Neural crest cell (in vitro differentiated cells): ENCODE results near the gene ERCC6L2. TPM values are rescaled to one million over a fixed set of nuclear protein-coding genes. Genes with fewer than 3 reads are reported as not detected.

ENCODE experiments used
- DNase-seq: peaks from one replicate; pipeline ENCODE4 v3.0.0; 2021; ENCODE audit warnings: low read depth, mixed read lengths, low spot score
- H3K27ac Mint-ChIP-seq: one replicate; pipeline ENCODE4 v1.8.0; 2021; ENCODE audit warnings: mild to moderate bottlenecking, mixed read lengths; ENCODE audit not compliant: unreplicated experiment
- H3K27me3 Mint-ChIP-seq: 2 replicates; pipeline ENCODE4 v1.8.0; 2021; ENCODE audit warnings: low read depth, mild to moderate bottlenecking, mixed read lengths
- H3K36me3 Mint-ChIP-seq: 2 replicates; pipeline ENCODE4 v1.8.0; 2021; ENCODE audit warnings: low read depth, mild to moderate bottlenecking, mixed read lengths
- H3K4me1 Mint-ChIP-seq: 2 replicates; pipeline ENCODE4 v1.8.0; 2021; ENCODE audit warnings: mixed read lengths
- H3K4me3 Mint-ChIP-seq: one replicate; pipeline ENCODE4 v1.8.0; 2021; ENCODE audit warnings: mild to moderate bottlenecking, mixed read lengths
- H3K9me3 Mint-ChIP-seq: 2 replicates; pipeline ENCODE4 v1.8.0; 2021; ENCODE audit warnings: mixed read lengths
- total RNA-seq: library from RNA; stranded (reverse); gene quantifications from 2 replicates; pipeline ENCODE4 v1.2.1, GENCODE V29; 2021
- TF ChIP-seq, protein P1 (sequence below): fragments of 200-600 bp; sonication (generic); conservative IDR thresholded peaks from 2 replicates; pipeline ENCODE4 v1.5.0; 2021; ENCODE audit warnings: antibody characterized with exemption, mild to moderate bottlenecking

ERCC6L2 gene
- total RNA-seq, 1 donor from 2014 or later, result 58.1 TPM

DNA sequence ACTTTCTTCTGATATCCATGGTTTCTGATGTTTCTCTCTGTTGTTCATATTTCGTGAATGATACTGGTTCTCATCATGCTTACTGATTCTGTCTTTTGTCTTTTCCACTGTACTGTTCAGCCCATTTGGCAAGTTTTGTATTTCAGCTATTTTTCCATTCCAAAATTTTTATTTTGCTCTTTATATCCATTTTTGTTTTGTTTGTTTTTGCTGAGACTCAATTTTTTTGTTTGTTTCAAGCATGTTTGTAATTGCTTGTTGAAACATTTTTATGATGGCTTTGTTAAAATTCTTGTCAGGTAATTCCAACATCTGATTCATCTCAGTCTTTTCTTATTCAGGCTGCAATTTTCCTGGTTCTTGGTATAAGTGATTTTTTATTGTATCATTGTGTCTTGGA lies 64.0 kb downstream of the ERCC6L2 start:
- TF ChIP-seq, protein P1, sequence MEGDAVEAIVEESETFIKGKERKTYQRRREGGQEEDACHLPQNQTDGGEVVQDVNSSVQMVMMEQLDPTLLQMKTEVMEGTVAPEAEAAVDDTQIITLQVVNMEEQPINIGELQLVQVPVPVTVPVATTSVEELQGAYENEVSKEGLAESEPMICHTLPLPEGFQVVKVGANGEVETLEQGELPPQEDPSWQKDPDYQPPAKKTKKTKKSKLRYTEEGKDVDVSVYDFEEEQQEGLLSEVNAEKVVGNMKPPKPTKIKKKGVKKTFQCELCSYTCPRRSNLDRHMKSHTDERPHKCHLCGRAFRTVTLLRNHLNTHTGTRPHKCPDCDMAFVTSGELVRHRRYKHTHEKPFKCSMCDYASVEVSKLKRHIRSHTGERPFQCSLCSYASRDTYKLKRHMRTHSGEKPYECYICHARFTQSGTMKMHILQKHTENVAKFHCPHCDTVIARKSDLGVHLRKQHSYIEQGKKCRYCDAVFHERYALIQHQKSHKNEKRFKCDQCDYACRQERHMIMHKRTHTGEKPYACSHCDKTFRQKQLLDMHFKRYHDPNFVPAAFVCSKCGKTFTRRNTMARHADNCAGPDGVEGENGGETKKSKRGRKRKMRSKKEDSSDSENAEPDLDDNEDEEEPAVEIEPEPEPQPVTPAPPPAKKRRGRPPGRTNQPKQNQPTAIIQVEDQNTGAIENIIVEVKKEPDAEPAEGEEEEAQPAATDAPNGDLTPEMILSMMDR, result no peak
- no peak overlapping the region for H3K27ac Mint-ChIP-seq
- no peaks in the 10 kb centered on the region for H3K27me3 Mint-ChIP-seq
- H3K4me3 Mint-ChIP-seq, result no peak overlapping the region
- H3K36me3 Mint-ChIP-seq, result peaks cover 64% of the 10 kb centered on the region
- no peak for DNase-seq
- H3K4me1 Mint-ChIP-seq, result no peaks in the 10 kb centered on the region
- H3K9me3 Mint-ChIP-seq, result peaks cover 3% of the 10 kb centered on the region

DNA sequence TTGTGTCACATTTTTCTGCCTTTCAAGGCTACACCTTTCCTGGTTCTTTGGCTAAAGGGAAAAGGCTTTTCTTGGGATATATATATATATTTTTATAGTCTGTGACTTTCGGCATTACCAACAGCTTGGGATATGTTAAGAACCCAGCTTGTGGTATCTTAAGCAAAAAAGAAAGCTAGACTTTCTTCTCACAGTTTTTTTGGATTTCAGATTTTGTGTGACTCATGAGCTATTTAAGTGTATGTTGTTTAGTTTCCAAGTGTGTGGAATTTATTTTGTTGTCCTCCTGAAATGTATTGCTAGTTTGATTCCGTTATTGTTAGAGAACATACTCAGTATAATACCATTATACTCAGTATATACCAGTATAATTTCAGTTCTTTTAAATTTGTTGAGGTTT lies 64.8 kb downstream of the ERCC6L2 start:
- H3K9me3 Mint-ChIP-seq, result peaks cover 6% of the 10 kb centered on the region
- H3K27me3 Mint-ChIP-seq, result no peaks in the 10 kb centered on the region
- peaks cover 66% of the 10 kb centered on the region for H3K36me3 Mint-ChIP-seq
- H3K4me1 Mint-ChIP-seq, result no peaks in the 10 kb centered on the region
- no peak overlapping the region for H3K27ac Mint-ChIP-seq
- H3K4me3 Mint-ChIP-seq, result no peak overlapping the region
- no peak for DNase-seq
- TF ChIP-seq, protein P1, result no peak

DNA sequence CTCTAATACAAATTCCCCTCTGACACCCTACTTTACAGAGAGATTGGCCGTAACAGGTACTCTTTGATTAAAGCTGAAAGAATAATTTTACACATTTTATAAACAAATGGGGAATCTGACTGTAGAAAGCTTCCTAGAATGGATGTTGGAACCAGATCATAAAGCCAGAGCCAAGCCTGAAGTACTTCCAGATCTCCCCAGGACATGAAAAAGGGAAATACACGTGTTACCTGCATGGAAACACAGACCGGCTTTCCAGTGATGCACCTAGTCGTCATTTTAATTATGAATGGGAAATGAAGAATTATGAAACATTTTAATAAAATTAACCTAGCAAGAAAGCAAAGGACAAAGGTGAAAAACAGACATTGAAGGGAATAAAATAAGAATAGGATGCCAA lies 66.5 kb downstream of the ERCC6L2 start:
- no peaks in the 10 kb centered on the region for H3K4me1 Mint-ChIP-seq
- TF ChIP-seq, protein P1, result no peak
- H3K9me3 Mint-ChIP-seq, result peaks cover 10% of the 10 kb centered on the region
- H3K27me3 Mint-ChIP-seq, result no peaks in the 10 kb centered on the region
- no peak overlapping the region for H3K4me3 Mint-ChIP-seq
- peaks cover 70% of the 10 kb centered on the region for H3K36me3 Mint-ChIP-seq
- H3K27ac Mint-ChIP-seq, result no peak overlapping the region
- DNase-seq, result no peak

DNA sequence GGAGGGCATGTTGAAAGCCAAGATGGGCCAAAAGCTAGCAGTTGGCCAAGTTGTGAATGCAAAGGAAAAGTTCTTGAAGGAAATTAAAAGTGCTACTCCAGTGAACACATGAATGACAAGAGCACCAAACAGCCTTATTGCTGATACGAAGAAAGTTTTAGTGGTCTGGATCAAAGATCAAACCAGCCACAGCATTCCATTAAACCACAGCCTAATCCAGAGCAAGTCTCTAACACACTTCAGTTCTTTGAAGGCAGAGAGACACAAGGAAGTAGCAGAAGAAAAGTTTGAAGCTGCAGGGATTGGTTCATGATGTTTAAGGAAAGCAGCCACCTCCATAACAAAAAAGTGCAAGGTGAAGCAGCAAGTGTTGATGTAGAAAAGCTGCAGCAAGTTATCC lies 71.6 kb downstream of the ERCC6L2 start:
- no peak for DNase-seq
- Mint-ChIP-seq H3K4me3 (no peak overlapping the region), H3K27me3 (no peaks in the 10 kb centered on the region), H3K36me3 (peaks cover 82% of the 10 kb centered on the region), H3K27ac (no peak overlapping the region), H3K4me1 (no peaks in the 10 kb centered on the region), H3K9me3 (peaks cover 21% of the 10 kb centered on the region)
- TF ChIP-seq, protein P1, result no peak

DNA sequence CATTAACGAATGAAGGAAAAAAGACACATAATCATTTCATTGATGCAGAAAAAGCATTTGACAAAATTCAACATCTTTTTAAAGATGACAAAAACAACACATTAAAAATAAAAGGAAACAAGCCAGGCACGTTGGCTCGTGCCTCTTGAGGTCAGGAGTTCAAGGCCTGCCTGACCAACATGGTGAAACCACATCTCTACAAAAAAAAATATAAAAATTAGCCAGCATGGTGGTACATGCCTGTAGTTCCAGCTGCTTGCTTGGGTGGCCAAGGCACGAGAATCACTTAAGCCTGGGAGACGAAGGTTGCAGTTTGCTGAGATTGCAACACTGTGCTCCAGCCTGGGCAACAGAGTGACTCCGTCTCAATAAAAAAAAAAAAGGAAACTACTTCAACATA lies 77.0 kb downstream of the ERCC6L2 start:
- no peaks in the 10 kb centered on the region for H3K27me3 Mint-ChIP-seq
- H3K9me3 Mint-ChIP-seq, result peaks cover 12% of the 10 kb centered on the region
- no peak overlapping the region for H3K27ac Mint-ChIP-seq
- peaks cover 58% of the 10 kb centered on the region for H3K36me3 Mint-ChIP-seq
- DNase-seq, result no peak
- no peaks in the 10 kb centered on the region for H3K4me1 Mint-ChIP-seq
- TF ChIP-seq, protein P1, result no peak
- H3K4me3 Mint-ChIP-seq, result no peak overlapping the region

DNA sequence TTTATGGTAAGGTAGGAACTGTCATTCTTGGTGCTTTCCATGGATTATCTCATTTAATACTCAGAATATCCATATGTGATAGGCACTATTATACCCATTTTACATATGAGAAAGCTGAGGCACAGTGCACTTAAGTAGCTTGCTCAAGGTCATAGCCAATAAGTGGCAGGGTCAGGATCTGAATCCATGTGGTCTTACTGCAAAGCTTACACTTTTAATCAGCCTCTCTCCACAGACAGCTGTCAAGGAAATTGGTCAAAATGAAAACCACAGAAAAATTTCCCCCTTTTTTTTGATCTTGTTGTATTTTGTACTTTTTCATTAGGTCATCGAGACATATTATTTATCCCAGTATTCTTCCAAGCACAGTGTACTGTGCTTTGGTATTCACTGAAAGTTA lies 78.5 kb downstream of the ERCC6L2 start:
- Mint-ChIP-seq H3K36me3 (peaks cover 55% of the 10 kb centered on the region), H3K9me3 (peaks cover 7% of the 10 kb centered on the region), H3K27me3 (no peaks in the 10 kb centered on the region), H3K4me1 (no peaks in the 10 kb centered on the region), H3K27ac (peak overlapping the region; percentile 74), H3K4me3 (no peak overlapping the region)
- TF ChIP-seq, protein P1, result no peak
- no peak for DNase-seq
